Astrocyte of the spinal cord (primary cell): ENCODE results near the gene NCKAP5L.

ENCODE experiments used
- DNase-seq: peaks from one replicate; pipeline ENCODE4 v3.0.0; 2011; ENCODE audit warnings: low read depth, low spot score
- H3K4me3 ChIP-seq: 2 replicates; pipeline ENCODE4 v1.5.1; 2011; ENCODE audit warnings: low read depth, mild to moderate bottlenecking, low read length, moderate library complexity
- in situ Hi-C: cut with HindIII; loops from 2 replicates; pipeline ENCODE4 v1.10.0; 2017; ENCODE audit warnings: low sequenced_read_pairs
- TF ChIP-seq, protein P1 (sequence below): IDR thresholded peaks from 2 replicates; pipeline ENCODE4 v1.5.1; 2012; ENCODE audit warnings: low read depth, mild to moderate bottlenecking, low read length, inconsistent platforms

The NCKAP5L gene

DNA sequence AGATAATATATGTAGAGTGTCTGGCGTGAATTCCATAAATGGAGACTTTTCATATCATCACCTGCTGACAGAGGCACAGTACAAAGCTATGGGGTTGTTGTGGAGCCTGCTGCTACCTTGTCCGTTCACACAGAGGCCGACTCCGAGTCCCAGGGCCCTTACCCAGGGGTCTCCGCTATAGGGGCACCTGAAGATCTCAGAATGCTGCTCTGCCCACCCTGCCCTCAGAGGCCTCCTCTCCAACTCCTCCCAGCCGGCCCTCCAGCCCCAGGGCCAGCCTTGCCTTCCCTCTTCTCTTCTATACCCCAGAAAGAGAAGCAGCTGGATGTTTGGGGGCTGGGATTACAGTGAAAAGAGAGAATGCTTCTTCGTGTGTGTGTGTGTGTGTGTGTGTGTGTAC lies 21.3 kb downstream of the NCKAP5L start:
- TF ChIP-seq, protein P1, sequence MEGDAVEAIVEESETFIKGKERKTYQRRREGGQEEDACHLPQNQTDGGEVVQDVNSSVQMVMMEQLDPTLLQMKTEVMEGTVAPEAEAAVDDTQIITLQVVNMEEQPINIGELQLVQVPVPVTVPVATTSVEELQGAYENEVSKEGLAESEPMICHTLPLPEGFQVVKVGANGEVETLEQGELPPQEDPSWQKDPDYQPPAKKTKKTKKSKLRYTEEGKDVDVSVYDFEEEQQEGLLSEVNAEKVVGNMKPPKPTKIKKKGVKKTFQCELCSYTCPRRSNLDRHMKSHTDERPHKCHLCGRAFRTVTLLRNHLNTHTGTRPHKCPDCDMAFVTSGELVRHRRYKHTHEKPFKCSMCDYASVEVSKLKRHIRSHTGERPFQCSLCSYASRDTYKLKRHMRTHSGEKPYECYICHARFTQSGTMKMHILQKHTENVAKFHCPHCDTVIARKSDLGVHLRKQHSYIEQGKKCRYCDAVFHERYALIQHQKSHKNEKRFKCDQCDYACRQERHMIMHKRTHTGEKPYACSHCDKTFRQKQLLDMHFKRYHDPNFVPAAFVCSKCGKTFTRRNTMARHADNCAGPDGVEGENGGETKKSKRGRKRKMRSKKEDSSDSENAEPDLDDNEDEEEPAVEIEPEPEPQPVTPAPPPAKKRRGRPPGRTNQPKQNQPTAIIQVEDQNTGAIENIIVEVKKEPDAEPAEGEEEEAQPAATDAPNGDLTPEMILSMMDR = no peak
- no peak overlapping the region for H3K4me3 ChIP-seq
- in situ Hi-C loops = no loop called here
- no peak for DNase-seq

DNA sequence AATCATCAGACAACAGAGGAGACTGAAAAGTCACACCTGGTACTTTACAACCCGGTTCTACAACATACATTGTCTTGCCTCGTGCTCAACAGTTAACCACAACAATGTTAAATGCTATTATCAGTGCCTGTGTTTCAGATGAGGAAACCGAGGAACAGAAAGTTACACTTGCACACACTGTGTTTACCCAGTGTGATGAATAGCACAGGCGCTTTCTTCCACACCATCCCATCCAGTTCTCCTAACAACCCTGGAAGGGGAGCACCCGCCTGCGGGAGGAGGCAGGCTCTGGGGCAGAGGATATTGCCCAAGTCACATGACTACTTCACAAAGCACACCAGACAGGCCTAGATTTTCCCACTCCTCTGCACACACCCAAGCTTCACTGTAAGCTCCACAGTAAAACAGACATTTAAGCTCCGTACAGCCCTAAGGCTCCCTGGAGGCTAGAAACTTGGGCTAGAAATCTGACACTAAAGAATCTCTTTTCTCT lies 21.8 kb downstream of the NCKAP5L start:
- TF ChIP-seq, protein P1 = no peak
- H3K4me3 ChIP-seq = no peak overlapping the region
- in situ Hi-C loops = no loop called here
- DNase-seq = no peak

- H3K4me3 ChIP-seq = no peak overlapping the region
- TF ChIP-seq, protein P1 = no peak
- in situ Hi-C loops = no loop called here
- no peak for DNase-seq
Measured at GRCh38 chr12:49805409-49805808, 22.8 kb downstream of the NCKAP5L start.

DNA sequence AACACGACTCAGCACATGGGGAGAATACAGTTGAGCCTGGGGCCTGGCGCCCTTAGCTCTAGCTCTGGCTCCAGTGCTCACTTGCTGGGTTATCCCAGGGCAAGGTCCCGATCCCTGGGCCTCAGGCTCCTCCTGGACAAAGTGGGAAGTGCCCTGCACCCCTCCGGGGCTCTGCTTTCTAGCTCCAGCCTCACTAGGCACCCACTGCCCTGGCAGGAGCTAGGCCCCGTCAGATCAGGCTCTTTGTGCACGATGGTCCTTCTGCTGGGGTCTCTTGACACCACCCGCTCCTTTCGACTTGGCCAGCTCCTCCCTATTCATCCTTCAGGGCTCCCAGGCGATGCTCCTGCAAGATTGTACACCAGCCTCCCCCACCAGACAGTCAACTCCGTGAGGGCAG lies 23.4 kb downstream of the NCKAP5L start:
- in situ Hi-C loops = no loop called here
- no peak overlapping the region for H3K4me3 ChIP-seq
- DNase-seq = no peak
- TF ChIP-seq, protein P1 = no peak

GRCh38 chr12:49803693-49804450 lies 24.3 kb downstream of the NCKAP5L start:
- no peak for DNase-seq
- TF ChIP-seq, protein P1 = no peak
- in situ Hi-C loops = no loop called here

DNA sequence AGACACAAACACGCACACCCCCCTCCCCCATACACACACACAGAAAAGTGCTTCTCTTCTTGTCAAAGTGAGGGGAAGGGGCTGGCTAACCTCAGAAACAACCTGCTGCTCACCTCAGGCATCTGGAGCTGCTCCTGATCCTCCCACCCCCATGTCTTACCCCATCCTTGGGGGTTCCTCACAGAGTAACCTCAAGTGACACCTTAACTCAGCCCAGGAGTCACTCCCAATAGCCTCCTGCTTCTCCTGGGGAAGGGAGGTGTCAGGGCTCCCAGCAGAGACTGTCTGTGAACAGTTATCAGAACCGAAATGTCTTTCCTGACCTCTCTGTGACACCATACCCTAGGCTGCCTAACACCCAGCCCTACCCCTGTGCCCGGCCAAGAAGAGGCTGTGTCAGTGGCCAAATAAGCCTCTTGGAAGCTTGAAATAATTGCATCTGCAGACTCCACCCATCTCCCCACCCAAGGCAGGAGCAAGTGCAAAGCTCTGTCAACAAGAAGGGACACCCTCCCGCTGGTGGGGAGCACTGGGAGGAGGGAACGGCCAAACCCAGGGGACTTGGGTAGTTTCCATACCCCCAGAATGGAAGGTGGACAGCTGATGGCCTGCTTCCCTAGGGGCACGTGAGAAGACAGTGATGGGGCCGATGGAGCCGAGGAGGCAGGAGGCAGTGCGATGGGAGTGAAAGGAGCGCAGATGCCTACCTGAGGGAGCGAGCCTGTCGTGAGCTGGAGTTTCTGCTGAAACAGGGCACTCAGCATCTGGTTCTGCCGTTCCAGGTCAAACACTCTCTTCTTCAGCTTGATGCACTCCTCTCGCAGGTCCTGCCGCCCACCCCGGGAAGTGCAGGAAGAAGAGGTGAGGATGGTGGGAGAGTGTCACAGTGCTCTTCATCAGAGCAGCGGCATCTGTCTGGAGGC lies 26.8 kb downstream of the NCKAP5L start:
- TF ChIP-seq, protein P1 = no peak
- in situ Hi-C loops = no loop called here
- H3K4me3 ChIP-seq = no peak overlapping the region
- no peak for DNase-seq

More at GRCh38 chr12:49803693-49804450, 24.3 kb downstream of the NCKAP5L start:
- H3K4me3 ChIP-seq = no peak overlapping the region
